Measurements from ENCODE around the gene GPR158.

GPR158 gene

GRCh38 chr10:25191162-25191895 is 16.5 kb downstream of the GPR158 start:
- no peak for DNase-seq (ENCODE audit: low read depth in 2 of 2)

- DNase-seq (ENCODE audit: low read depth in 2 of 2), result no peak
These were observed 23.4 kb downstream of the GPR158 start for GRCh38 chr10:25198151-25198550.

GRCh38 chr10:25206693-25207414 is 32.1 kb downstream of the GPR158 start:
- DNase-seq (ENCODE audit: low read depth in 2 of 2), result no peak

GRCh38 chr10:25209618-25210017 is 34.8 kb downstream of the GPR158 start:
- no peak for DNase-seq (ENCODE audit: low read depth in 2 of 2)

GRCh38 chr10:25210265-25210664 is 35.5 kb downstream of the GPR158 start:
- DNase-seq (ENCODE audit: low read depth in 2 of 2), result no peak

GRCh38 chr10:25220156-25220555 is 45.4 kb downstream of the GPR158 start:
- DNase-seq (ENCODE audit: low read depth in 2 of 2), result no peak

GRCh38 chr10:25222085-25222660 is 47.4 kb downstream of the GPR158 start:
- DNase-seq (ENCODE audit: low read depth in 2 of 2), result no peak

- DNase-seq (ENCODE audit: low read depth in 2 of 2), result peak; percentile 2 to 5
These were observed 52.2 kb downstream of the GPR158 start for GRCh38 chr10:25226775-25227682.

GRCh38 chr10:25231751-25232150 is 57.0 kb downstream of the GPR158 start:
- DNase-seq (ENCODE audit: low read depth in 2 of 2), result no peak

GRCh38 chr10:25232204-25232603 is 57.4 kb downstream of the GPR158 start:
- DNase-seq (ENCODE audit: low read depth in 2 of 2), result no peak

- no peak for DNase-seq (ENCODE audit: low read depth in 2 of 2)
These were observed 70.4 kb downstream of the GPR158 start for GRCh38 chr10:25245165-25245564.

GRCh38 chr10:25257646-25258045 is 82.8 kb downstream of the GPR158 start:
- DNase-seq (ENCODE audit: low read depth in 2 of 2), result no peak

GRCh38 chr10:25261110-25261509 is 86.3 kb downstream of the GPR158 start:
- no peak for DNase-seq (ENCODE audit: low read depth in 2 of 2)

- DNase-seq (ENCODE audit: low read depth in 2 of 2), result no peak
These were observed 86.8 kb downstream of the GPR158 start for GRCh38 chr10:25261558-25261957.

- no peak for DNase-seq (ENCODE audit: low read depth in 2 of 2)
These were observed 89.1 kb downstream of the GPR158 start for GRCh38 chr10:25263931-25264330.

GRCh38 chr10:25278180-25278579 is 103.4 kb downstream of the GPR158 start:
- DNase-seq (ENCODE audit: low read depth in 2 of 2), result no peak

GRCh38 chr10:25280076-25280475 is 105.3 kb downstream of the GPR158 start:
- no peak for DNase-seq (ENCODE audit: low read depth in 2 of 2)

GRCh38 chr10:25280573-25280972 is 105.8 kb downstream of the GPR158 start:
- no peak for DNase-seq (ENCODE audit: low read depth in 2 of 2)

- no peak for DNase-seq (ENCODE audit: low read depth in 2 of 2)
These were observed 111.0 kb downstream of the GPR158 start for GRCh38 chr10:25285809-25286208.

GRCh38 chr10:25288181-25288580 is 113.4 kb downstream of the GPR158 start:
- DNase-seq (ENCODE audit: low read depth in 2 of 2), result peak; percentile 1 to 9

- peak in 1 of 2 experiments; percentile 1 for DNase-seq (ENCODE audit: low read depth in 2 of 2)
These were observed 119.5 kb downstream of the GPR158 start for GRCh38 chr10:25294032-25294926.
